DOHH2 (cell line): ENCODE data around the gene SLC16A10.

Experiments used
- H3F3A ChIP-seq: fragments of 200-600 bp; sonication (generic), shearing (Covaris generic); 2 replicates; pipeline ENCODE4 v1.6.0; 2016; ENCODE audit warnings: antibody characterized with exemption, mild to moderate bottlenecking; ENCODE audit not compliant: control insufficient read depth, insufficient read depth
- H3K27ac ChIP-seq: fragments of 200-600 bp; sonication (generic); 2 replicates; pipeline ENCODE4 v1.5.1; 2014; ENCODE audit warnings: low read depth, mild to moderate bottlenecking, low read length, moderate library complexity
- H3K27me3 ChIP-seq: fragments of 200-600 bp; sonication (generic); 2 replicates; pipeline ENCODE4 v1.6.1; 2014; ENCODE audit warnings: mild to moderate bottlenecking, low read length, mixed read lengths; ENCODE audit not compliant: control insufficient read depth
- H3K36me3 ChIP-seq: fragments of 200-600 bp; sonication (generic); 2 replicates; pipeline ENCODE4 v1.6.1; 2014; ENCODE audit warnings: mild to moderate bottlenecking, low read length, moderate library complexity, mixed read lengths; ENCODE audit not compliant: control insufficient read depth
- H3K4me1 ChIP-seq: fragments of 200-600 bp; sonication (generic); 2 replicates; pipeline ENCODE4 v1.6.1; 2014; ENCODE audit warnings: mild to moderate bottlenecking, low read length, mixed read lengths; ENCODE audit not compliant: control insufficient read depth
- H3K4me2 ChIP-seq: fragments of 200-600 bp; sonication (generic); 2 replicates; pipeline ENCODE4 v1.6.0; 2014; ENCODE audit warnings: mild to moderate bottlenecking, low read length, moderate library complexity
- H3K4me3 ChIP-seq: fragments of 200-600 bp; sonication (generic); 2 replicates; pipeline ENCODE4 v1.5.1; 2014; ENCODE audit warnings: mild to moderate bottlenecking, low read length, mixed read lengths
- H3K79me2 ChIP-seq: fragments of 200-600 bp; sonication (generic); 2 replicates; pipeline ENCODE4 v1.6.1; 2014; ENCODE audit warnings: mild to moderate bottlenecking, low read length, mixed read lengths; ENCODE audit not compliant: control insufficient read depth
- H3K9me2 ChIP-seq: fragments of 200-600 bp; sonication (generic); replicated peaks from 2 replicates; pipeline ENCODE4 v1.6.1; 2014; ENCODE audit warnings: mild to moderate bottlenecking, low read length, mixed read lengths; ENCODE audit not compliant: control insufficient read depth
- H3K9me3 ChIP-seq: fragments of 200-600 bp; sonication (generic); 2 replicates; pipeline ENCODE4 v1.6.1; 2014; ENCODE audit warnings: antibody characterized with exemption, low read length, mixed read lengths; ENCODE audit not compliant: control insufficient read depth, insufficient read depth
- H4K20me1 ChIP-seq: fragments of 200-600 bp; sonication (generic); 2 replicates; pipeline ENCODE4 v1.6.0; 2014; ENCODE audit warnings: low read depth, mild to moderate bottlenecking, antibody characterized with exemption, low read length, moderate library complexity; ENCODE audit not compliant: control insufficient read depth, insufficient read depth
- CTCF ChIP-seq: fragments of 200-600 bp; sonication (generic); IDR thresholded peaks from one replicate; pipeline ENCODE4 v1.5.1; 2014; ENCODE audit warnings: antibody characterized with exemption, mild to moderate bottlenecking, low read depth, low read length; ENCODE audit not compliant: poor library complexity, severe bottlenecking
- EZH2phosphoT487 ChIP-seq: fragments of 200-600 bp; sonication (generic); IDR thresholded peaks from 2 replicates; pipeline ENCODE4 v1.6.1; 2017; ENCODE audit warnings: borderline replicate concordance, mild to moderate bottlenecking, antibody characterized with exemption, low read length, moderate library complexity, mixed read lengths

Gene SLC16A10

DNA sequence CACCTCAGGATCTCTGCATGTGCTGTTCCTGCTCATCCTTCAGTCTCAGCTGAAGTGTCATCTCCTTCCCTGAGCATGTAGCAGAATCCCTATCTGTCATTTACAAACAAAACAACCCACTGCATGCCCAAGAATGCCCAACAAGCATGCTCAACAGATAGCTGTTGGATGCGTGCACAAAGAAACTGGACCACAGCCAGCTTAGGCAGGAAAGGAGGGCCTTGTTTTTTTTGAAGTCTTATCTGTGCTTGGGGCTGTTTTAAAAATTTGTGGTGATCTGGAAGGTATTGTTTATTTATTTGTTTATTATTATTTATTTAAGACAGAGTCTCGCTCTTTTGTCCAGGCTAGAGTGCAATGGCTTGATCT, 18.5 kb upstream of the SLC16A10 start:
- H3K4me1 ChIP-seq: no peaks in the 10 kb centered on the region
- H3K27ac ChIP-seq: no peak overlapping the region
- no peak overlapping the region for H3K4me2 ChIP-seq
- H3K36me3 ChIP-seq: no peaks in the 10 kb centered on the region
- H3K9me3 ChIP-seq: no peaks in the 10 kb centered on the region
- H4K20me1 ChIP-seq: no peaks in the 10 kb centered on the region
- H3K4me3 ChIP-seq: no peak overlapping the region
- H3F3A ChIP-seq: no peaks in the 10 kb centered on the region
- H3K27me3 ChIP-seq: peaks cover 20% of the 10 kb centered on the region; the same call in 1 of the 2 replicates
- H3K9me2 ChIP-seq: no peaks in the 10 kb centered on the region
- H3K79me2 ChIP-seq: no peaks in the 10 kb centered on the region
- TF ChIP-seq CTCF: no peak
- no peak for TF ChIP-seq EZH2phosphoT487

DNA sequence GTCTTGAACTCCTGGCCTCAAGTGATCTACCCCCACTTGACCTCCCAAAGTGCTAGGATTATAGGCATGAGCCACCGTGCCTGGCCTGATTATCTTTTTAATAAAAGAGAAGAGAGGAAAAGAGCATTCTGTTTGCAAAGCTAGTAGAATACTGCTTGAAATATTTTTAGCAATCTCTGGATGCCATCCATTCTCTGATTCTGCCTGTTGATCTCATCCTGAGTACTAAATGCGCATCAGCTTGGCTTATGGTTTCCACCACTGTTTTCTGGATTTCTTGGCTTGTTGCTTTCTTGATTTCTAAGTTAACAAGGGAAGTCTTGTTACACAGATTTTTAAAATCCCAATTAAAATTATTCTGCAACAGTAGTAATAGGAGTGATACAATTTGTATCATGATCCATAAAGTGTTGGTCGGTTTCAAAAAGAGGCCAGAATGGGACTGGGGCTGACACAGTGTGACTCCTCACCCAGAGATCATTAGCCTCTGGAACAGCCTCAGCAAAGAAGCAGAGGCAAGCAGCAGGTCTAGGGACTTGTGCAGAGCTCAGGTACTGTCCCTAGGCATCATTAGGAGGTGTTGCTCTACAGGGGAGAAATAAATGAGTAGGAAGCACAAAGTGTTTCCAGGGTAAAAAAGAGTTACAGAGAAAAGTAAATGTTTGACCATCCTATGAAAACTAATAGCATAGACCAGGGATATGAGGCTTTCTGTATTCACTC, 17.8 kb upstream of the SLC16A10 start:
- Histone ChIP-seq H3K27me3 (peaks cover 27% of the 10 kb centered on the region; the same call in 1 of the 2 replicates), H3K27ac (no peak overlapping the region), H3K36me3 (no peaks in the 10 kb centered on the region), H3K79me2 (no peaks in the 10 kb centered on the region), H3K4me1 (no peaks in the 10 kb centered on the region), H3K4me3 (no peak overlapping the region), H3F3A (no peaks in the 10 kb centered on the region), H3K4me2 (no peak overlapping the region), H4K20me1 (no peaks in the 10 kb centered on the region), H3K9me3 (no peaks in the 10 kb centered on the region), H3K9me2 (no peaks in the 10 kb centered on the region)
- TF ChIP-seq EZH2phosphoT487: no peak
- no peak for TF ChIP-seq CTCF

DNA sequence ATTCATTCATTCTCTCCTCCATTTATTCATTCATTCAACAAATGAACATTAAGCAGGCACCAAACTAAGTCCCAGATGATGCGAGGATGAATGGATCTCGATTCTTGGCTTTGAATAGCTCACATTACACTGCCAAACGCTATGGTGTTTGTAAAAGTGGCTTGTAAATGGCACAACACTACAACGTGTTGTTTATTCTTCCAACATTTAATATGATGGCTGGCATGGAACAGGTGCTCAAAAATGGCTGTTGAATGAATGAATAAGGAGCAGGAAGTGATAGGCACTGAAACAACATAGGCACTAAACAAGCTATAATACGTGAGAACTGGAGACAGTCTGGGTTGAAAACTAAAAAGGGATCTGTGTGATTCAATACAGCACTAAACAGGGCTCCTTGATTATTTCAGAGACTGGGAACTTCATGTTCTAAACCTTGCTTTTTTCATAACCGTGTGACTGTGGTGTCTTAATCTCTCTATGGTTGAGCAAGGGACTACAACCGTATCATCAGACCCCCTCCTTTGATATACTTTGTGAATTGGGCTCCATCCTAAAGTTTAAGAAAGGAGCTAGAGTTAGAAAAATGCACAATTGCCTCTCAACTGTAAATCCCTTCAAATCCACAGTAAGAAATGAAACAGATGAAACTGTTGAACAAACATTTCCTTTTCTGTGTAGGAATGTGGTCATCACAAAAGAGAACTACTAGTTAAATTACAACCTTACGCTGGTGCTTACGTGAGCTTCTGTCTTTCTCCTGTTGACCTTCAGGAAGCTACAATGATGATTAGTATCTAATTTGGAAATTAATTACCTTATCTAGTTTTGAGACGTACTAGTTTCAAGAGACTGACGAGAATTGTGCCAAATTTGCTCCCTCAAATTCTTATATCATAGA, 16.9 kb upstream of the SLC16A10 start:
- Histone ChIP-seq H3K9me2 (no peaks in the 10 kb centered on the region), H3K27me3 (peaks cover 27% of the 10 kb centered on the region; the same call in 1 of the 2 replicates), H3K4me3 (no peak overlapping the region), H4K20me1 (no peaks in the 10 kb centered on the region), H3K9me3 (no peaks in the 10 kb centered on the region), H3K27ac (no peak overlapping the region), H3K79me2 (no peaks in the 10 kb centered on the region), H3K36me3 (no peaks in the 10 kb centered on the region), H3F3A (no peaks in the 10 kb centered on the region), H3K4me1 (no peaks in the 10 kb centered on the region), H3K4me2 (no peak overlapping the region)
- TF ChIP-seq EZH2phosphoT487 (no peak), CTCF (no peak)
